HEK293 (cell line): ENCODE results near the gene LGI4.
A peak's percentile ranks its signal among the peaks of the same experiment; 100 is the strongest.

Source experiments
- CTCF ChIA-PET: fragments of 350-600 bp; formaldehyde crosslinking; extraction: SDS; loops from one replicate; lab custom pipeline; 2021; ENCODE audit warnings: antibody characterized with exemption; lab: Yijun Ruan, JAX
- POLR2A ChIA-PET: fragments of 300-600 bp; formaldehyde crosslinking; extraction: SDS; loops from one replicate; lab custom pipeline; 2020; ENCODE audit warnings: antibody characterized with exemption, inconsistent platforms; lab: Yijun Ruan, JAX
- H3K27ac ChIP-seq: fragments of 200-500 bp; sonication (Bioruptor generic); 2 replicates; pipeline ENCODE4 v1.5.1; 2014; ENCODE audit warnings: low read depth, low read length, control low read depth, inconsistent platforms; ENCODE audit errors: extremely low read depth
- H3K36me3 ChIP-seq, 2 experiments: fragments of 200-500 bp in 1 of 2; sonication (Bioruptor generic) in 1 of 2; 1 replicate in 1 of 2; 2 replicates in 1 of 2; pipeline ENCODE4 v1.5.1; 2014 to 2017; ENCODE audit warnings: inconsistent platforms in 2 of 2, low read length in 2 of 2; ENCODE audit not compliant: control insufficient read depth in 2 of 2, insufficient read depth in 1 of 2
- H3K4me1 ChIP-seq: fragments of 200-500 bp; sonication (Bioruptor generic); 2 replicates; pipeline ENCODE4 v1.5.1; 2014; ENCODE audit warnings: mild to moderate bottlenecking, low read length, inconsistent platforms; ENCODE audit not compliant: control insufficient read depth, insufficient read depth
- H3K4me3 ChIP-seq: 2 replicates; pipeline ENCODE4 v1.5.1; 2011; ENCODE audit warnings: low read depth, mild to moderate bottlenecking, control low read depth, low read length, moderate library complexity
- H3K9me3 ChIP-seq: fragments of 200-500 bp; sonication (Bioruptor generic); 2 replicates; pipeline ENCODE4 v1.5.1; 2014; ENCODE audit warnings: low read depth, low read length, inconsistent platforms; ENCODE audit not compliant: control insufficient read depth, insufficient read depth
- HOXD13 ChIP-seq: sonication (generic); formaldehyde crosslinking; IDR thresholded peaks from 2 replicates; pipeline ENCODE4 v1.8.0; 2022; ENCODE audit warnings: missing genetic modification reagents, borderline replicate concordance
- IKZF3 ChIP-seq: fragments of 450-650 bp; IDR thresholded peaks from 2 replicates; pipeline ENCODE4 v1.5.0; 2018; ENCODE audit warnings: missing biosample characterization, mild to moderate bottlenecking, missing genetic modification characterization, moderate library complexity
- MYNN ChIP-seq: fragments of 450-650 bp; formaldehyde crosslinking; IDR thresholded peaks from 2 replicates; pipeline ENCODE4 v1.5.1; 2016; ENCODE audit warnings: missing biosample characterization, missing genetic modification characterization, borderline replicate concordance
- SETDB1 ChIP-seq: IDR thresholded peaks from one replicate; pipeline ENCODE4 v1.6.1; 2017; ENCODE audit warnings: mild to moderate bottlenecking, low read length, moderate library complexity, mixed read lengths; ENCODE audit not compliant: insufficient read length
- SP3 ChIP-seq: fragments of 450-650 bp; formaldehyde crosslinking; IDR thresholded peaks from 2 replicates; pipeline ENCODE4 v1.5.1; 2016; ENCODE audit warnings: missing biosample characterization, missing genetic modification characterization
- ZBTB48 ChIP-seq: fragments of 450-650 bp; formaldehyde crosslinking; IDR thresholded peaks from 2 replicates; pipeline ENCODE4 v1.5.1; 2016; ENCODE audit warnings: missing biosample characterization, missing genetic modification characterization
- ZNF10 ChIP-seq: fragments of 450-650 bp; formaldehyde crosslinking; IDR thresholded peaks from 2 replicates; pipeline ENCODE4 v1.5.1; 2017; ENCODE audit warnings: missing biosample characterization, missing genetic modification characterization
- ZNF214 ChIP-seq: fragments of 450-650 bp; formaldehyde crosslinking; IDR thresholded peaks from 2 replicates; pipeline ENCODE4 v1.5.1; 2017; ENCODE audit warnings: missing biosample characterization, mild to moderate bottlenecking, missing genetic modification characterization, borderline replicate concordance
- ZNF366 ChIP-seq: fragments of 450-650 bp; formaldehyde crosslinking; conservative IDR thresholded peaks from 2 replicates; pipeline ENCODE4 v1.5.1; 2016; ENCODE audit warnings: missing biosample characterization, missing genetic modification characterization
- ZNF473 ChIP-seq: fragments of 450-650 bp; formaldehyde crosslinking; IDR thresholded peaks from 2 replicates; pipeline ENCODE4 v1.5.1; 2017; ENCODE audit warnings: missing biosample characterization, missing genetic modification characterization
- ZNF610 ChIP-seq: fragments of 450-650 bp; formaldehyde crosslinking; IDR thresholded peaks from 2 replicates; pipeline ENCODE4 v1.5.1; 2016; ENCODE audit warnings: missing biosample characterization, missing genetic modification characterization, borderline replicate concordance
- ZNF654 ChIP-seq: fragments of 450-650 bp; formaldehyde crosslinking; IDR thresholded peaks from 2 replicates; pipeline ENCODE4 v1.5.1; 2016; ENCODE audit warnings: low read depth, missing biosample characterization, missing genetic modification characterization
- ZNF670 ChIP-seq: fragments of 450-650 bp; formaldehyde crosslinking; IDR thresholded peaks from 2 replicates; pipeline ENCODE4 v1.5.1; 2016; ENCODE audit warnings: missing biosample characterization, missing genetic modification characterization, low read depth
- ZNF701 ChIP-seq: fragments of 450-650 bp; formaldehyde crosslinking; IDR thresholded peaks from 2 replicates; pipeline ENCODE4 v1.5.1; 2016; ENCODE audit warnings: missing biosample characterization, missing genetic modification characterization
- ZNF707 ChIP-seq: fragments of 450-650 bp; formaldehyde crosslinking; IDR thresholded peaks from 2 replicates; pipeline ENCODE4 v1.5.1; 2016; ENCODE audit warnings: missing biosample characterization, missing genetic modification characterization
- ZNF776 ChIP-seq: fragments of 450-650 bp; formaldehyde crosslinking; IDR thresholded peaks from 2 replicates; pipeline ENCODE4 v1.5.0; 2017; ENCODE audit warnings: missing biosample characterization, missing genetic modification characterization, borderline replicate concordance
- ZXDB ChIP-seq: fragments of 450-650 bp; formaldehyde crosslinking; IDR thresholded peaks from 2 replicates; pipeline ENCODE4 v1.5.1; 2016; ENCODE audit warnings: missing biosample characterization, missing genetic modification characterization
- TF ChIP-seq, protein P1 (sequence below): fragments of 450-650 bp; formaldehyde crosslinking; IDR thresholded peaks from 2 replicates; pipeline ENCODE4 v1.5.1; 2016; ENCODE audit warnings: missing biosample characterization, missing genetic modification characterization
- TF ChIP-seq, protein P2 (sequence below): fragments of 450-650 bp; formaldehyde crosslinking; IDR thresholded peaks from 2 replicates; pipeline ENCODE4; 2016; ENCODE audit warnings: missing biosample characterization, missing genetic modification characterization
- TF ChIP-seq, protein P3 (sequence below): fragments of 450-650 bp; formaldehyde crosslinking; IDR thresholded peaks from 2 replicates; pipeline ENCODE4 v1.5.1; 2017; ENCODE audit warnings: missing biosample characterization, missing genetic modification characterization
- TF ChIP-seq, protein P4 (sequence below): fragments of 450-650 bp; formaldehyde crosslinking; IDR thresholded peaks from 2 replicates; pipeline ENCODE4 v1.5.1; 2016; ENCODE audit warnings: missing biosample characterization, missing genetic modification characterization

LGI4 gene

DNA sequence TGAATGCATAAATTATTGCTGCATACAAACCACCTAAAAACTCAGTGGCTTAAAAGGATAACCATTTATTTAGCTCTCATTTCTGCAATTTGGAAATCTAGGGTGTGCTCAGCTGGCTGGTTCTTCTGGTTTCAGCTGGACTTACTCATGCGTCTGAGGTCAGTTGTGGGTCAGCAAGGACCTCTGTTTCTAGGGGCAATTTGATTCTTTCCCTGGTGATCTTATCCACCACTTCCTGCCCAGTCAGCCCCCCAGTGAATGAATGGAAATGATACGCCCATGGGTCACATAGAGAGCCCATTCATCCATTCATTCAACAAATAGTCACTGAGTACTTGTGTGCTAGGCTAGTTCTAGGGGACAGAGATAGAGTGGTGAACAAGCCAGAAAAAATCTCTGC is 29.6 kb upstream of the LGI4 start (continued):
- TF ChIP-seq ZNF654, result no peak
- TF ChIP-seq SETDB1, result no peak
- no peak for TF ChIP-seq ZNF670 (tag by site-specific recombination)
- no peak for TF ChIP-seq ZBTB48 (tag by site-specific recombination)
- no peak for TF ChIP-seq ZNF610 (tag by site-specific recombination)

DNA sequence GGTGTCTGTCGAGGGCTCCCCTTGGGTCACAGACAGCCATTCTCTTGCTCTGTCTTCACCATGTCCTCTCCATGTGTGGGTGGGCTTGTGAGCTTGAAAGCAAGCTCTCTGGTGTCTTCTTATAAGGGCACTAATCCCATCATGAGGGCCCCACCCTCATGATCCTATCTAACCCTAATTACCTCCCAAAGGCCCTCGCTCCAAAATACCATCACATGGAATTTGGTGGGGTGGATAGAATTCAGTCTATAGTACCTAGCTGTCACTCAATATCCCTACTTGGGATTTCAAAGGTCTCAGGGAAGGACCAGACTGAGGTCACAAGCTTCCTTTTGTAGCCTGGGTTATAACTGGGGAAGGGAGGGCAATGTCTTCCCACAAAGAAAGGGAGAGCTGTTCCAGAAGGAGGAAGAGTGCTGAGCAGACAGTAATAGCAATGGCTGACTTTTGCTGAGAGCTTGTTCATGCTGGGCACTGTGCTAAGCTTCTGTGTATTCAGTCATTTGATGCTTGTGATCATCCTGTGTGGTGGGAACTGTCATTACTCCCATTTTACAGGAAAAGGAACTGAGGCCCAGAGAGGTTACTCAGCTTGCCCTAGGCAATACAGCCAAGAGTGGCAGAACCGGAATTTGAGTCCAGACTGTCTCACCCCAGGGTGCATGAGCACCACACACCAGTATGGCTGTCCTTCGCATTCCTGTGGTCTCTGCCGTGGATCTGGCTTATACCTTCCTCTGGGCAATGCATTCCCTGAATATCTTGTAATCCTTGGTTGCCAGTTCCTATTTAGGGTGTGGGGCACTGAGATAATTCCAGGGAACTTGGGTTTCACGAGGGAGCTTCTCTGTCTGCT is 27.8 kb upstream of the LGI4 start:
- no peaks in the 10 kb centered on the region for H3K4me1 ChIP-seq
- no peak overlapping the region for H3K27ac ChIP-seq
- H3K9me3 ChIP-seq, result peaks cover 9% of the 10 kb centered on the region
- CTCF ChIA-PET, result interaction anchor here (0.7 to 2.4 kb wide), 9 partner anchors 9 to 247 kb away, joined by 3 to 12 read pairs (median 7); partner anchors contain the start of genes FXYD3 and FXYD5
- TF ChIP-seq HOXD13 (CRISPR knock-in tag), result no peak
- TF ChIP-seq, protein P1, sequence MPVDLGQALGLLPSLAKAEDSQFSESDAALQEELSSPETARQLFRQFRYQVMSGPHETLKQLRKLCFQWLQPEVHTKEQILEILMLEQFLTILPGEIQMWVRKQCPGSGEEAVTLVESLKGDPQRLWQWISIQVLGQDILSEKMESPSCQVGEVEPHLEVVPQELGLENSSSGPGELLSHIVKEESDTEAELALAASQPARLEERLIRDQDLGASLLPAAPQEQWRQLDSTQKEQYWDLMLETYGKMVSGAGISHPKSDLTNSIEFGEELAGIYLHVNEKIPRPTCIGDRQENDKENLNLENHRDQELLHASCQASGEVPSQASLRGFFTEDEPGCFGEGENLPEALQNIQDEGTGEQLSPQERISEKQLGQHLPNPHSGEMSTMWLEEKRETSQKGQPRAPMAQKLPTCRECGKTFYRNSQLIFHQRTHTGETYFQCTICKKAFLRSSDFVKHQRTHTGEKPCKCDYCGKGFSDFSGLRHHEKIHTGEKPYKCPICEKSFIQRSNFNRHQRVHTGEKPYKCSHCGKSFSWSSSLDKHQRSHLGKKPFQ (tag by site-specific recombination), result peak; percentile 49; the same call in 1 of the 2 replicates
- H3K4me3 ChIP-seq, result no peak overlapping the region
- H3K36me3 ChIP-seq, result peaks cover 59 to 99% of the 10 kb centered on the region in 2 experiments
- POLR2A ChIA-PET, result interaction anchor here (0.7 to 1.4 kb wide), 4 partner anchors 8 to 20 kb away, joined by 3 to 5 read pairs (median 5); partner anchors contain the start of gene FXYD5

DNA sequence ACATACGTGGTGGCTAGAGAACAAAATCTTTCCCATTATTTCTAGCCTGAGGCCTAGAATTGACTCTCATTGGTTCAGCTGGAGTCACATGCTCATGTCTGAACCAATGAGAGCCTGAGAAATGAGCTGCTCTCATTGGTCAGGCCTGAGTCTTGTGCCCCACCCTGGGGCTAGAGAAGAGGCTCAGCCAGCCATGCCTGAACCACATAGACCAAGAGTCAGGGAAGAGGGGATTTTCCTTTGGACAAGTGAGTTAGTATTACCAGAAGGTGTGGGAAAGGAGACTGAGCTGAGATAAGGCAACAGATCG is 26.5 kb upstream of the LGI4 start:
- no peak overlapping the region for H3K27ac ChIP-seq
- H3K4me1 ChIP-seq, result no peaks in the 10 kb centered on the region
- no peak overlapping the region for H3K4me3 ChIP-seq
- ChIA-PET CTCF (interaction anchor here (0.7 to 2.1 kb wide), 4 partner anchors 9 to 46 kb away, joined by 3 to 7 read pairs (median 4); partner anchors contain the start of gene FXYD3), POLR2A (no interaction called here)
- TF ChIP-seq MYNN, result no peak
- no peak for TF ChIP-seq ZXDB
- TF ChIP-seq ZNF701 (tag by site-specific recombination), result no peak
- TF ChIP-seq ZNF366 (tag by site-specific recombination), result no peak
- H3K36me3 ChIP-seq, result peaks cover 62 to 97% of the 10 kb centered on the region in 2 experiments
- H3K9me3 ChIP-seq, result peaks cover 9% of the 10 kb centered on the region

DNA sequence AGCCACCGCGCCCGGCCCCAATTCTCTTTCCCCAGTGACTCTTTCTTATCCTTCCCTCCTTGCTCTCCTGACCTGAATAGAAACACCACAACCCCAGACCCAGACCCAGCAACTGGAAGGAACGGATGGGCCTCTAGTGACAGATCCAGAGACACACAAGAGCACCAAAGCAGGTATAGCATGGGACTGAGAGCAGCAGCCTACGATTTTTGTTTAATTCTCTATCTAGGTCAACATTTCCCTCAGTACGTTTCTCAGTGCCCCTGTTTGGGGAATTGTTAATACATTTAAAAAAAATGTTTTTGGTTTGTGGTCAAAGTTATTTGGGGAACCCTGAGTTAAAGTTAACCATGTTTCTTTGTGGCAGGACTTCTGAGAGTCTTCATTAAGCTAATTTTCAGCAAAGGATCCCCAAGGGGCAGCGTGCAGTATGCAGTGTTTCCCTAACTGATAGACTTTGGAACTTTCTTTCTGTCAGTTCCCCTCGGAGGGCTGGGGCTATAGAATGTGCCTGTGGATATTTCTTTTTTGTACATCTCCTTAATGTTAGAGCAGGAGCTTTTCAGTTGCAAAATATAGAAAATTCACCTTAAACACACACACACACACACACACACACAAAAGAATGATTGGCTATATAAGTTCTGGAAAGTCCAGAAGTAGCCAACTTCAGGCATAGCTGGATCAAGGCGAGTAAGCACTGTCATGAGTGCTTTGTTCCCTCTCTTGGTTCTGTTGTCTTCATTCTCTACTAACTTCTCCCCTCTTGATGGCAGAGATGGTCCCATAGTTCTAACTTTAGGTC is 26.0 kb upstream of the LGI4 start:
- CTCF ChIA-PET, result interaction anchor here (0.7 to 2.1 kb wide), 5 partner anchors 8 to 46 kb away, joined by 3 to 7 read pairs (median 3); partner anchors contain the start of gene FXYD3
- TF ChIP-seq SP3 (tag by site-specific recombination) (no peak), ZNF473 (no peak), ZNF707 (no peak), ZNF10 (tag by site-specific recombination) (no peak), ZNF776 (tag by site-specific recombination) (no peak), ZNF214 (tag by site-specific recombination) (no peak), IKZF3 (no peak)
- TF ChIP-seq, protein P2, sequence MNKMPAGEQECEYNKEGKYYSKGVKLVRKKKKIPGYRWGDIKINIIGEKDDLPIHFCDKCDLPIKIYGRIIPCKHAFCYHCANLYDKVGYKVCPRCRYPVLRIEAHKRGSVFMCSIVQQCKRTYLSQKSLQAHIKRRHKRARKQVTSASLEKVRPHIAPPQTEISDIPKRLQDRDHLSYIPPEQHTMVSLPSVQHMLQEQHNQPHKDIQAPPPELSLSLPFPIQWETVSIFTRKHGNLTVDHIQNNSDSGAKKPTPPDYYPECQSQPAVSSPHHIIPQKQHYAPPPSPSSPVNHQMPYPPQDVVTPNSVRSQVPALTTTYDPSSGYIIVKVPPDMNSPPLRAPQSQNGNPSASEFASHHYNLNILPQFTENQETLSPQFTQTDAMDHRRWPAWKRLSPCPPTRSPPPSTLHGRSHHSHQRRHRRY, result no peak
- TF ChIP-seq, protein P3, sequence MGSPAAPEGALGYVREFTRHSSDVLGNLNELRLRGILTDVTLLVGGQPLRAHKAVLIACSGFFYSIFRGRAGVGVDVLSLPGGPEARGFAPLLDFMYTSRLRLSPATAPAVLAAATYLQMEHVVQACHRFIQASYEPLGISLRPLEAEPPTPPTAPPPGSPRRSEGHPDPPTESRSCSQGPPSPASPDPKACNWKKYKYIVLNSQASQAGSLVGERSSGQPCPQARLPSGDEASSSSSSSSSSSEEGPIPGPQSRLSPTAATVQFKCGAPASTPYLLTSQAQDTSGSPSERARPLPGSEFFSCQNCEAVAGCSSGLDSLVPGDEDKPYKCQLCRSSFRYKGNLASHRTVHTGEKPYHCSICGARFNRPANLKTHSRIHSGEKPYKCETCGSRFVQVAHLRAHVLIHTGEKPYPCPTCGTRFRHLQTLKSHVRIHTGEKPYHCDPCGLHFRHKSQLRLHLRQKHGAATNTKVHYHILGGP (tag by site-specific recombination), result no peak
- TF ChIP-seq, protein P4, sequence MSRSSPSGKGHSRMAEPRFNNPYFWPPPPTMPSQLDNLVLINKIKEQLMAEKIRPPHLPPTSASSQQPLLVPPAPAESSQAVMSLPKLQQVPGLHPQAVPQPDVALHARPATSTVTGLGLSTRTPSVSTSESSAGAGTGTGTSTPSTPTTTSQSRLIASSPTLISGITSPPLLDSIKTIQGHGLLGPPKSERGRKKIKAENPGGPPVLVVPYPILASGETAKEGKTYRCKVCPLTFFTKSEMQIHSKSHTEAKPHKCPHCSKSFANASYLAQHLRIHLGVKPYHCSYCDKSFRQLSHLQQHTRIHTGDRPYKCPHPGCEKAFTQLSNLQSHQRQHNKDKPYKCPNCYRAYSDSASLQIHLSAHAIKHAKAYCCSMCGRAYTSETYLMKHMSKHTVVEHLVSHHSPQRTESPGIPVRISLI, result no peak
- H3K36me3 ChIP-seq, result peaks cover 57 to 92% of the 10 kb centered on the region in 2 experiments
- POLR2A ChIA-PET, result no interaction called here
- peaks cover 9% of the 10 kb centered on the region for H3K9me3 ChIP-seq
- no peak overlapping the region for H3K27ac ChIP-seq
- H3K4me3 ChIP-seq, result no peak overlapping the region
- no peaks in the 10 kb centered on the region for H3K4me1 ChIP-seq
